VCaP (cell line): ENCODE results near the gene NFKBIE.

Experiments used
- H3K27ac ChIP-seq: fragments of 450-650 bp; 2 replicates; pipeline ENCODE4 v1.5.1; 2017
- CTCF ChIP-seq: fragments of 450-650 bp; conservative IDR thresholded peaks from 2 replicates; pipeline ENCODE4 v1.5.1; 2017; ENCODE audit warnings: mild to moderate bottlenecking, moderate library complexity

The NFKBIE gene

GRCh38 chr6:44309092-44309491 lies 43.7 kb upstream of the NFKBIE start:
- TF ChIP-seq CTCF, result no peak
- no peak overlapping the region for H3K27ac ChIP-seq

GRCh38 chr6:44307217-44307616 lies 41.9 kb upstream of the NFKBIE start:
- TF ChIP-seq CTCF, result no peak
- no peak overlapping the region for H3K27ac ChIP-seq

- H3K27ac ChIP-seq, result no peak overlapping the region
- no peak for TF ChIP-seq CTCF
Measured at GRCh38 chr6:44306710-44307109, 41.4 kb upstream of the NFKBIE start.

- no peak overlapping the region for H3K27ac ChIP-seq
- no peak for TF ChIP-seq CTCF
Measured at GRCh38 chr6:44305200-44305725, 39.9 kb upstream of the NFKBIE start.

- peak; percentile 91 for TF ChIP-seq CTCF
Measured at GRCh38 chr6:44304282-44305199, 39.2 kb upstream of the NFKBIE start.

GRCh38 chr6:44303842-44304241 lies 38.5 kb upstream of the NFKBIE start:
- TF ChIP-seq CTCF, result no peak
- H3K27ac ChIP-seq, result no peak overlapping the region

More at GRCh38 chr6:44304282-44305199, 39.2 kb upstream of the NFKBIE start:
- H3K27ac ChIP-seq, result no peak overlapping the region

- TF ChIP-seq CTCF, result no peak
- H3K27ac ChIP-seq, result no peak overlapping the region
Measured at GRCh38 chr6:44302856-44303255, 37.5 kb upstream of the NFKBIE start.
